EH (cell line): Measurements from ENCODE around the gene WIPF2.
"Not testable (repeated sequence)": the region's sequence is repeated elsewhere in the genome, so short reads cannot be mapped to it uniquely, and the experiment has no call there.

Experiments
- DNase-seq: peaks from one replicate; pipeline ENCODE4 v3.0.0-alpha.2; 2015; ENCODE audit warnings: low read depth

WIPF2 gene

GRCh38 chr17:40192961-40193360 is 26.1 kb upstream of the WIPF2 start:
- DNase-seq, result no peak

GRCh38 chr17:40194821-40195220 is 24.3 kb upstream of the WIPF2 start:
- DNase-seq, result no peak

GRCh38 chr17:40197550-40197949 is 21.6 kb upstream of the WIPF2 start:
- DNase-seq, result no peak

GRCh38 chr17:40197965-40198456 is 21.1 kb upstream of the WIPF2 start:
- not testable (repeated sequence) for DNase-seq

- no peak for DNase-seq
These were observed 20.5 kb upstream of the WIPF2 start for GRCh38 chr17:40198576-40198975.

- DNase-seq, result no peak
These were observed 16.0 kb upstream of the WIPF2 start for GRCh38 chr17:40203131-40203530.

- DNase-seq, result not testable (repeated sequence)
These were observed 12.9 kb upstream of the WIPF2 start for GRCh38 chr17:40206193-40206592.

GRCh38 chr17:40209404-40210093 is 9.6 kb upstream of the WIPF2 start:
- peak; percentile 95 for DNase-seq

GRCh38 chr17:40213914-40214313 is 5.2 kb upstream of the WIPF2 start:
- DNase-seq, result not testable (repeated sequence)

- no peak for DNase-seq
These were observed 931 bp upstream of the WIPF2 start for GRCh38 chr17:40218006-40218739.

- peak; percentile 63 for DNase-seq
These were observed 662 bp downstream of the WIPF2 start for GRCh38 chr17:40219594-40220338.

GRCh38 chr17:40224718-40225550 is 5.8 kb downstream of the WIPF2 start:
- DNase-seq, result peak; percentile 54

GRCh38 chr17:40229146-40229545 is 10.0 kb downstream of the WIPF2 start:
- DNase-seq, result not testable (repeated sequence)

GRCh38 chr17:40230670-40231069 is 11.6 kb downstream of the WIPF2 start:
- DNase-seq, result no peak

- not testable (repeated sequence) for DNase-seq
These were observed 12.8 kb downstream of the WIPF2 start for GRCh38 chr17:40231928-40232327.

GRCh38 chr17:40241252-40241834 is 22.2 kb downstream of the WIPF2 start:
- no peak for DNase-seq

- peak; percentile 66 for DNase-seq
These were observed 23.7 kb downstream of the WIPF2 start for GRCh38 chr17:40242774-40243173.

GRCh38 chr17:40243761-40244160 is 24.7 kb downstream of the WIPF2 start:
- peak; percentile 43 for DNase-seq

GRCh38 chr17:40244255-40244654 is 25.2 kb downstream of the WIPF2 start:
- no peak for DNase-seq

- no peak for DNase-seq
These were observed 28.9 kb downstream of the WIPF2 start for GRCh38 chr17:40247926-40248495.

- no peak for DNase-seq
These were observed 29.4 kb downstream of the WIPF2 start for GRCh38 chr17:40248507-40248906.
